ENCODE data around the gene SLC49A4. TPM values are rescaled to one million over a fixed set of nuclear protein-coding genes. Genes with fewer than 3 reads are reported as not detected.

SLC49A4 gene
- total RNA-seq, 1 donor from 2014 or later: 18.0 TPM

GRCh38 chr3:122824465-122825381, 29.9 kb downstream of the SLC49A4 start:
- Histone ChIP-seq H4K20me1 (ENCODE audit: insufficient read depth, low read length) (no peaks in the 10 kb centered on the region), H3K27me3 (ENCODE audit: insufficient read depth, low read length) (no peaks in the 10 kb centered on the region), H3K79me2 (ENCODE audit: insufficient read depth, low read length) (no peaks in the 10 kb centered on the region), H2AFZ (ENCODE audit: low read depth, low read length) (no peak overlapping the region), H3K9me3 (ENCODE audit: insufficient read depth, low read depth, low read length) (no peaks in the 10 kb centered on the region), H3K36me3 (ENCODE audit: insufficient read depth, low read length) (no peaks in the 10 kb centered on the region), H3K4me3 (ENCODE audit: insufficient read depth, low read depth, low read length) (no peak overlapping the region), H3K4me1 (ENCODE audit: insufficient read depth, low read length) (no peaks in the 10 kb centered on the region), H3K4me2 (ENCODE audit: low read length) (no peak overlapping the region), H3K9ac (ENCODE audit: low read length) (no peak overlapping the region), H3K27ac (ENCODE audit: low read depth, low read length) (no peak overlapping the region)
- DNase-seq (ENCODE audit: low read depth) (peak; percentile 16), FAIRE-seq (no peak)
- TF ChIP-seq CTCF (IDR thresholded peaks at IDR 0.05; ENCODE audit: insufficient read depth, low read depth, low read length): no peak
- TF ChIP-seq EZH2 (IDR thresholded peaks at IDR 0.05; ENCODE audit: insufficient read depth, low read length): no peak
- peaks cover 2% of the 10 kb centered on the region for H3K4me1 Mint-ChIP-seq (ENCODE audit: low read depth, unreplicated experiment)
- peaks cover 1% of the 10 kb centered on the region for H3K9me3 Mint-ChIP-seq (ENCODE audit: unreplicated experiment)
- peaks cover 22% of the 10 kb centered on the region for H3K36me3 Mint-ChIP-seq (ENCODE audit: low read depth, unreplicated experiment)
- H3K27me3 Mint-ChIP-seq (ENCODE audit: low read depth, unreplicated experiment): no peaks in the 10 kb centered on the region
- no peak overlapping the region for H3K4me3 Mint-ChIP-seq (ENCODE audit: unreplicated experiment)
- no peak overlapping the region for H3K27ac Mint-ChIP-seq (ENCODE audit: unreplicated experiment)

GRCh38 chr3:122825460-122825859, 30.6 kb downstream of the SLC49A4 start:
- H3K36me3 ChIP-seq (ENCODE audit: insufficient read depth, low read length): no peaks in the 10 kb centered on the region
- no peak overlapping the region for H2AFZ ChIP-seq (ENCODE audit: low read depth, low read length)
- Mint-ChIP-seq H3K4me3 (ENCODE audit: unreplicated experiment) (no peak overlapping the region), H3K9me3 (ENCODE audit: unreplicated experiment) (peaks cover 2% of the 10 kb centered on the region), H3K27ac (ENCODE audit: unreplicated experiment) (no peak overlapping the region), H3K36me3 (ENCODE audit: low read depth, unreplicated experiment) (peaks cover 23% of the 10 kb centered on the region), H3K27me3 (ENCODE audit: low read depth, unreplicated experiment) (no peaks in the 10 kb centered on the region), H3K4me1 (ENCODE audit: low read depth, unreplicated experiment) (peaks cover 2% of the 10 kb centered on the region)
- no peak for DNase-seq (ENCODE audit: low read depth)
- H3K27ac ChIP-seq (ENCODE audit: low read depth, low read length): no peak overlapping the region
- no peak for TF ChIP-seq EZH2 (IDR thresholded peaks at IDR 0.05; ENCODE audit: insufficient read depth, low read length)
- no peak for TF ChIP-seq CTCF (IDR thresholded peaks at IDR 0.05; ENCODE audit: insufficient read depth, low read depth, low read length)
- H3K4me1 ChIP-seq (ENCODE audit: insufficient read depth, low read length): no peaks in the 10 kb centered on the region
- H3K9me3 ChIP-seq (ENCODE audit: insufficient read depth, low read depth, low read length): no peaks in the 10 kb centered on the region
- H4K20me1 ChIP-seq (ENCODE audit: insufficient read depth, low read length): no peaks in the 10 kb centered on the region
- H3K4me2 ChIP-seq (ENCODE audit: low read length): no peak overlapping the region
- no peak overlapping the region for H3K4me3 ChIP-seq (ENCODE audit: insufficient read depth, low read depth, low read length)
- FAIRE-seq: no peak
- no peaks in the 10 kb centered on the region for H3K79me2 ChIP-seq (ENCODE audit: insufficient read depth, low read length)
- no peak overlapping the region for H3K9ac ChIP-seq (ENCODE audit: low read length)
- no peaks in the 10 kb centered on the region for H3K27me3 ChIP-seq (ENCODE audit: insufficient read depth, low read length)

- FAIRE-seq: no peak
- H3K4me3 Mint-ChIP-seq (ENCODE audit: unreplicated experiment): no peak overlapping the region
Observed at GRCh38 chr3:122826278-122826677, 31.4 kb downstream of the SLC49A4 start.

More at GRCh38 chr3:122826278-122826677, 31.4 kb downstream of the SLC49A4 start:
- H4K20me1 ChIP-seq (ENCODE audit: insufficient read depth, low read length): no peaks in the 10 kb centered on the region
- H3K27ac Mint-ChIP-seq (ENCODE audit: unreplicated experiment): no peak overlapping the region
- H2AFZ ChIP-seq (ENCODE audit: low read depth, low read length): no peak overlapping the region
- no peak for DNase-seq (ENCODE audit: low read depth)
- no peaks in the 10 kb centered on the region for H3K27me3 Mint-ChIP-seq (ENCODE audit: low read depth, unreplicated experiment)
- H3K9ac ChIP-seq (ENCODE audit: low read length): no peak overlapping the region
- H3K4me3 ChIP-seq (ENCODE audit: insufficient read depth, low read depth, low read length): no peak overlapping the region
- H3K27me3 ChIP-seq (ENCODE audit: insufficient read depth, low read length): no peaks in the 10 kb centered on the region
- H3K4me2 ChIP-seq (ENCODE audit: low read length): no peak overlapping the region
- H3K27ac ChIP-seq (ENCODE audit: low read depth, low read length): no peak overlapping the region
- no peaks in the 10 kb centered on the region for H3K4me1 ChIP-seq (ENCODE audit: insufficient read depth, low read length)
- H3K4me1 Mint-ChIP-seq (ENCODE audit: low read depth, unreplicated experiment): peaks cover 2% of the 10 kb centered on the region
- no peaks in the 10 kb centered on the region for H3K79me2 ChIP-seq (ENCODE audit: insufficient read depth, low read length)
- peaks cover 2% of the 10 kb centered on the region for H3K9me3 Mint-ChIP-seq (ENCODE audit: unreplicated experiment)
- H3K36me3 Mint-ChIP-seq (ENCODE audit: low read depth, unreplicated experiment): peaks cover 17% of the 10 kb centered on the region
- no peaks in the 10 kb centered on the region for H3K36me3 ChIP-seq (ENCODE audit: insufficient read depth, low read length)
- TF ChIP-seq CTCF (IDR thresholded peaks at IDR 0.05; ENCODE audit: insufficient read depth, low read depth, low read length) (no peak), EZH2 (IDR thresholded peaks at IDR 0.05; ENCODE audit: insufficient read depth, low read length) (no peak)
- H3K9me3 ChIP-seq (ENCODE audit: insufficient read depth, low read depth, low read length): no peaks in the 10 kb centered on the region
